HG03354 (cell line): Measurements from ENCODE around the gene SRSF1.
"Not testable (repeated sequence)": the region's sequence is repeated elsewhere in the genome, so short reads cannot be mapped to it uniquely, and the experiment has no call there.

ENCODE experiments used
- ATAC-seq: cut with Tn5 transposase; IDR thresholded peaks from one replicate; pipeline ENCODE4 v1.9.1; 2021; ENCODE audit warnings: mild to moderate bottlenecking; ENCODE audit not compliant: unreplicated experiment, poor library complexity, severe bottlenecking

Gene SRSF1

GRCh38 chr17:57993471-57994365 lies 13.3 kb downstream of the SRSF1 start:
- no peak for ATAC-seq

- ATAC-seq, result no peak
Measured at GRCh38 chr17:57991537-57991936, 15.5 kb downstream of the SRSF1 start.

GRCh38 chr17:57990037-57990436 lies 17.0 kb downstream of the SRSF1 start:
- no peak for ATAC-seq

- ATAC-seq, result peak; percentile 77
Measured at GRCh38 chr17:57988301-57989250, 18.5 kb downstream of the SRSF1 start.

- ATAC-seq, result peak; percentile 70
Measured at GRCh38 chr17:57987581-57988300, 19.3 kb downstream of the SRSF1 start, which contains the start of gene VEZF1. VEZF1 (minus strand) TSS chr17:57988254; CDS start chr17:57988111, 143 bp downstream.

GRCh38 chr17:57986841-57987580 lies 20.0 kb downstream of the SRSF1 start:
- ATAC-seq, result no peak

GRCh38 chr17:57985675-57985974 lies 21.4 kb downstream of the SRSF1 start:
- ATAC-seq, result no peak

- ATAC-seq, result no peak
Measured at GRCh38 chr17:57984936-57985674, 21.9 kb downstream of the SRSF1 start.

- ATAC-seq, result no peak
Measured at GRCh38 chr17:57984261-57984890, 22.7 kb downstream of the SRSF1 start.

GRCh38 chr17:57983446-57983845 lies 23.6 kb downstream of the SRSF1 start:
- no peak for ATAC-seq

GRCh38 chr17:57982452-57983170 lies 24.4 kb downstream of the SRSF1 start:
- no peak for ATAC-seq

GRCh38 chr17:57980522-57980921 lies 26.5 kb downstream of the SRSF1 start:
- ATAC-seq, result no peak

GRCh38 chr17:57979076-57979475 lies 28.0 kb downstream of the SRSF1 start:
- no peak for ATAC-seq

- ATAC-seq, result no peak
Measured at GRCh38 chr17:57976594-57976993, 30.5 kb downstream of the SRSF1 start.

GRCh38 chr17:57975044-57975443 lies 32.0 kb downstream of the SRSF1 start:
- no peak for ATAC-seq

- ATAC-seq, result not testable (repeated sequence)
Measured at GRCh38 chr17:57974053-57974824, 32.8 kb downstream of the SRSF1 start.

GRCh38 chr17:57972151-57972550 lies 34.9 kb downstream of the SRSF1 start:
- no peak for ATAC-seq
